Measurements from ENCODE around the gene STK38. TPM values are rescaled to one million over a fixed set of nuclear protein-coding genes. Genes with fewer than 3 reads are reported as not detected.

The STK38 gene
- total RNA-seq, 1 experiment from 2014 or later: 25.7 TPM

DNA sequence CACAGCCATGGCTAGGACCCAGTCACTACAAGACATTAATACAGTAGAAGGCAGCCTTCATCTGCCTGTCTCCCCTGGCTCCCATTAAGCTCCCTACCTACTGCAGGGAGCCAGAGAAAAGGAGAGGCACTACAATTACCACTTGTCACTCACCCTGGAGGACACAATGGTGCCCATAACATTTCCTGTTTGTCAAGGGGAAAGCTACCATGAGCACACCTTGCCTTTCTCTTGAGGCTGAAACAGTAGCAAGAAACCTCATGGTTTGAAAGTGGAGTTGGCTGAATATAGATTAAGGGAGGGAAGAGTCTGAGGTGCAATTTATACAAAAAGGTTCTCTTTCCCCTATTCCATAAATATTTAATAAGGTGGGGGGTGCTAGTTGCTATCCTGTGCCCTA, 27.9 kb downstream of the STK38 start:
- Histone ChIP-seq H3K9me2 (replicated peaks; ENCODE audit: low read length) (no peaks in the 10 kb centered on the region), H3K9me3 (ENCODE audit: low read length) (no peaks in the 10 kb centered on the region), H2AFZ (ENCODE audit: low read length) (no peak overlapping the region), H3K79me2 (ENCODE audit: low read length) (no peaks in the 10 kb centered on the region), H3K4me1 (ENCODE audit: insufficient read depth, low read length) (no peaks in the 10 kb centered on the region), H3K36me3 (ENCODE audit: low read depth, low read length) (peaks cover 44% of the 10 kb centered on the region), H3F3A (ENCODE audit: low read length, unreplicated experiment) (no peaks in the 10 kb centered on the region), H4K20me1 (ENCODE audit: low read length) (no peaks in the 10 kb centered on the region), H3K4me2 (ENCODE audit: low read length) (no peak overlapping the region), H3K27me3 (ENCODE audit: low read length) (no peaks in the 10 kb centered on the region), H3K27ac (ENCODE audit: low read length) (no peak overlapping the region), H3K4me3 (ENCODE audit: low read length) (no peak overlapping the region), H3K9ac (ENCODE audit: low read length) (no peak overlapping the region)
- BruUV-seq (replicated peaks): no TSS peak
- DNase-seq: no peak
- TF ChIP-seq EZH2 (IDR thresholded peaks at IDR 0.05; ENCODE audit: low read length, unreplicated experiment) (no peak), EZH2phosphoT487 (IDR thresholded peaks at IDR 0.05; ENCODE audit: borderline replicate concordance, low read length) (no peak)
- TF ChIP-seq, protein P1, sequence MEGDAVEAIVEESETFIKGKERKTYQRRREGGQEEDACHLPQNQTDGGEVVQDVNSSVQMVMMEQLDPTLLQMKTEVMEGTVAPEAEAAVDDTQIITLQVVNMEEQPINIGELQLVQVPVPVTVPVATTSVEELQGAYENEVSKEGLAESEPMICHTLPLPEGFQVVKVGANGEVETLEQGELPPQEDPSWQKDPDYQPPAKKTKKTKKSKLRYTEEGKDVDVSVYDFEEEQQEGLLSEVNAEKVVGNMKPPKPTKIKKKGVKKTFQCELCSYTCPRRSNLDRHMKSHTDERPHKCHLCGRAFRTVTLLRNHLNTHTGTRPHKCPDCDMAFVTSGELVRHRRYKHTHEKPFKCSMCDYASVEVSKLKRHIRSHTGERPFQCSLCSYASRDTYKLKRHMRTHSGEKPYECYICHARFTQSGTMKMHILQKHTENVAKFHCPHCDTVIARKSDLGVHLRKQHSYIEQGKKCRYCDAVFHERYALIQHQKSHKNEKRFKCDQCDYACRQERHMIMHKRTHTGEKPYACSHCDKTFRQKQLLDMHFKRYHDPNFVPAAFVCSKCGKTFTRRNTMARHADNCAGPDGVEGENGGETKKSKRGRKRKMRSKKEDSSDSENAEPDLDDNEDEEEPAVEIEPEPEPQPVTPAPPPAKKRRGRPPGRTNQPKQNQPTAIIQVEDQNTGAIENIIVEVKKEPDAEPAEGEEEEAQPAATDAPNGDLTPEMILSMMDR (conservative IDR thresholded peaks at IDR 0.05; ENCODE audit: low read depth, low read length): no peak
- intact Hi-C loops (cut with micrococcal nuclease): no loop called here
- CTCF ChIA-PET: no interaction called here
- POLR2A ChIA-PET (ENCODE audit: unreplicated experiment): no interaction called here
- ATAC-seq: no peak

DNA sequence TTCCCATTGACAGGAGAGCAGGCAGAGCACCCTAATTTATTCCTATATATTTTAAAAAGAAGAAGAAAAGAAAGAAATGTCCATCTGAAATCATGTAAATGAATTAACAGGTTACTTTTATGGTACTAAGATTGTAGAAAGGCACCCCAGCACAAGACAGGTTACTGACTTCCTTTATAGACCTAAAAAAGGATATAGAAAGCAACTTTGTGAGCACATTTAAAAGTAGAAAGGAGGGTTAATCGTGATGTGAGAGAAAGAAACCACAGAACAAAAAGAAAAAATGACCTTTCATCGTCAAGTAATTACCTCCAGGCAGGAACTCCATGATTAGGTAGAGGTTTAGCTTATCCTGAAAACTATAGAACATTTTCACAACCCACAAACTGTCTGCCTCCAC, 29.9 kb downstream of the STK38 start:
- H2AFZ ChIP-seq (ENCODE audit: low read length): no peak overlapping the region
- CTCF ChIA-PET: no interaction called here
- no peak overlapping the region for H3K9ac ChIP-seq (ENCODE audit: low read length)
- no peak for DNase-seq
- H4K20me1 ChIP-seq (ENCODE audit: low read length): no peaks in the 10 kb centered on the region
- H3K27ac ChIP-seq (ENCODE audit: low read length): no peak overlapping the region
- intact Hi-C loops (cut with micrococcal nuclease): no loop called here
- no peaks in the 10 kb centered on the region for H3K9me2 ChIP-seq (replicated peaks; ENCODE audit: low read length)
- no peaks in the 10 kb centered on the region for H3F3A ChIP-seq (ENCODE audit: low read length, unreplicated experiment)
- no peak overlapping the region for H3K4me3 ChIP-seq (ENCODE audit: low read length)
- peaks cover 38% of the 10 kb centered on the region for H3K36me3 ChIP-seq (ENCODE audit: low read depth, low read length)
- ATAC-seq: no peak
- H3K79me2 ChIP-seq (ENCODE audit: low read length): no peaks in the 10 kb centered on the region
- TF ChIP-seq, protein P1 (conservative IDR thresholded peaks at IDR 0.05; ENCODE audit: low read depth, low read length): no peak
- TF ChIP-seq EZH2 (IDR thresholded peaks at IDR 0.05; ENCODE audit: low read length, unreplicated experiment) (no peak), EZH2phosphoT487 (IDR thresholded peaks at IDR 0.05; ENCODE audit: borderline replicate concordance, low read length) (no peak)
- H3K9me3 ChIP-seq (ENCODE audit: low read length): no peaks in the 10 kb centered on the region
- BruUV-seq (replicated peaks): no TSS peak
- H3K4me1 ChIP-seq (ENCODE audit: insufficient read depth, low read length): no peaks in the 10 kb centered on the region
- no peaks in the 10 kb centered on the region for H3K27me3 ChIP-seq (ENCODE audit: low read length)
- POLR2A ChIA-PET (ENCODE audit: unreplicated experiment): interaction anchor here (0.5 kb wide), 1 partner anchor 509 kb away, joined by 4 read pairs; no protein-coding TSS in a partner anchor
- H3K4me2 ChIP-seq (ENCODE audit: low read length): no peak overlapping the region

DNA sequence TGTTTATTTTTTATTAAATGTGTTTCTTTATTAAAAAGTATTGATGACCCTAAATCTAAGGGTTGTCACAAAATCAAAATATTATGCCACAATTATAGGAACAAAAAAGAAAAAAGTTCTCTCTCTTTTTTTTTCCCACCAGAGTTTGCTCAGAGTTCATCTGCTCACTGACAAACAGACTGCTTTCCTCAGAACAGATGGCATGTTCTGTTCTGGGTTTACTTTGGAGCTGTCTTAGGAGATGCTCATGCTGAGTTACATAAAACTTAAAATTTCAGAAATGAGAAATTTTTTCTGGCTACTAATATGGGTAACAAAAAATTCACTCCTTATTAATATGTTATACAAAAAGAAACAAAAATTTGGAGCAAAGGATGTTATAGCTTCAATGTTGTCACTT, 30.3 kb downstream of the STK38 start:
- TF ChIP-seq, protein P1 (conservative IDR thresholded peaks at IDR 0.05; ENCODE audit: low read depth, low read length): no peak
- no peak for TF ChIP-seq EZH2phosphoT487 (IDR thresholded peaks at IDR 0.05; ENCODE audit: borderline replicate concordance, low read length)
- no peak for TF ChIP-seq EZH2 (IDR thresholded peaks at IDR 0.05; ENCODE audit: low read length, unreplicated experiment)
- Histone ChIP-seq H3K9ac (ENCODE audit: low read length) (no peak overlapping the region), H2AFZ (ENCODE audit: low read length) (no peak overlapping the region), H3K4me2 (ENCODE audit: low read length) (no peak overlapping the region), H3K27ac (ENCODE audit: low read length) (no peak overlapping the region), H3K79me2 (ENCODE audit: low read length) (no peaks in the 10 kb centered on the region), H3K27me3 (ENCODE audit: low read length) (no peaks in the 10 kb centered on the region), H3K4me3 (ENCODE audit: low read length) (no peak overlapping the region), H3K4me1 (ENCODE audit: insufficient read depth, low read length) (peaks cover 3% of the 10 kb centered on the region; the same call in 1 of the 2 replicates), H3K36me3 (ENCODE audit: low read depth, low read length) (peaks cover 35% of the 10 kb centered on the region), H3F3A (ENCODE audit: low read length, unreplicated experiment) (no peaks in the 10 kb centered on the region), H3K9me2 (replicated peaks; ENCODE audit: low read length) (no peaks in the 10 kb centered on the region), H4K20me1 (ENCODE audit: low read length) (no peaks in the 10 kb centered on the region), H3K9me3 (ENCODE audit: low read length) (no peaks in the 10 kb centered on the region)
- intact Hi-C loops (cut with micrococcal nuclease): no loop called here
- ChIA-PET CTCF (no interaction called here), POLR2A (ENCODE audit: unreplicated experiment) (interaction anchor here (0.5 kb wide), 1 partner anchor 509 kb away, joined by 4 read pairs; no protein-coding TSS in a partner anchor)
- no TSS peak for BruUV-seq (replicated peaks)
- no peak for DNase-seq
- no peak for ATAC-seq
